ENCODE measurements around the gene FKRP. TPM values are rescaled to one million over a fixed set of nuclear protein-coding genes. Genes with fewer than 3 reads are reported as not detected.

Gene FKRP
- total RNA-seq, 1 experiment from 2014 or later = 18.0 TPM

DNA sequence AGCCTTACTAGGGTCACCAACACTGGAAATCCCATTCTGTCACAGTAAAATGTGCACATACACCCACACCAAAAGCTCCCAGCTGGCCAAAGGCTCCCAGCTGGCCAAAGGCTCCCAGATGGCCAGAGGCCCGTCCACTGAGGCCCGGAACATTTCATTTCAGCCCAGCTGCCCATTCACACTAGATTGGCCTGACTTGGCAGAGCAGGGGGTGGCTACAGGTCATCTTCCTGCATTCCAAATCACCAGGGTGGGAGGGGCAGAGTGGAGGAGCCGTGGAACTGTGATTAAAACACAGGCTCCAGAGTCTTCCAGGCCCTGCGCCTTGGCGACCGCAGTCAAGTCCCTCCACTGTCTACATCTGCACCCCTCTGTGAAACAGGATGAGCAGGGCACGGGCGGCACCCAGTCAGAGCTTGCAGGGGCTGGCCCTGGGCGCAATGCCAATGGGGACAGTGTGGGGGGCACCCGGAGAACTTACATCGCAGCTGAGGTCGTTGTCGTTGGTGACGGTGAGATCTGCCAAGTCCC, 18.8 kb upstream of the FKRP start:
- Histone ChIP-seq H3K4me3 (no peak overlapping the region), H3K36me3 (peaks cover 89% of the 10 kb centered on the region), H3K9me3 (no peaks in the 10 kb centered on the region), H3K27me3 (no peaks in the 10 kb centered on the region)
- DNase-seq = no peak

GRCh38 chr19:46727757-46728156, 18.1 kb upstream of the FKRP start:
- no peak for DNase-seq
- H3K36me3 ChIP-seq = peaks cover 89% of the 10 kb centered on the region
- H3K4me3 ChIP-seq = no peak overlapping the region
- H3K9me3 ChIP-seq = no peaks in the 10 kb centered on the region
- no peaks in the 10 kb centered on the region for H3K27me3 ChIP-seq

DNA sequence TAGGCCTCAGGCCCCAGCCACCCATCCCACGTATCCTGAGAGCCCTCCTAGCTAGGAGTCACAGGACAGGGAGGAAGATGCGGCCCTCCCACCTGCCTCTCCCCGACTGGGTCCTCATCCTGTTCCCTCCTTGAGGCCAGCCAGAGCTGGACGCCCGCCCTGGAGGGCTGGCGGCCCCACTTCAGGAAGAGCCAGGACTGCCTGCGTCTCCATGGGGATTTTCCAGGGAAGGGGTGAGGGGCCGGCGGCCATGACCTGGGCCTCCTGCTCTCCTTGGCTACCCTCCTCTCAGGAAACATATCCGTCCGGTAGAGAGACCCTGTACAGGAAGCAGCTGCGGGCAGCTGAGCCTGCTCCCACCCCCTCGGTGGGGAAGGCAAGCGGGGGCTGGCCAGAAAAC, 17.6 kb upstream of the FKRP start:
- Histone ChIP-seq H3K4me3 (no peak overlapping the region), H3K9me3 (no peaks in the 10 kb centered on the region), H3K36me3 (peaks cover 91% of the 10 kb centered on the region), H3K27me3 (no peaks in the 10 kb centered on the region)
- DNase-seq = no peak

- DNase-seq = peak; percentile 46
- Histone ChIP-seq H3K4me3 (no peak overlapping the region), H3K9me3 (no peaks in the 10 kb centered on the region), H3K36me3 (peaks cover 91% of the 10 kb centered on the region), H3K27me3 (no peaks in the 10 kb centered on the region)
Observed at GRCh38 chr19:46728693-46729339, 17.0 kb upstream of the FKRP start.

DNA sequence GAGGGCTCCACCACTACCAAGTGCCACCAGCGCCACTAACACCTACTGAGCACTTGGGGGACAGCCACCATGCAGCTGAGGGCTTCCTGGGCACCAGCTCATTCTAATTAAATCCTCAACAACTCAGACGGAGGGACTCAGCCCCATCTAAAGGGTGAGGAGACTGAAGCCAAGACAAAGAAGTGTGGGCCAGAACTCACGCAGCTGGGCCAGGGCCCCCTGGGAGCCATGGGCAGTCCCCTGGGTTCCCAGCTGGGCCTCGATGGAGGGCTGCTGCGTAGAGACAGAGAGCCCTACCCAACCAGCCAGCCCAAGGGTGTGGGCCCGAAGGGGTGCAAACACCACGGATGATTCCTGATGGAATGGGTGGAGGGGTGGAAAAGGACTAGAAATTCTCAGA, 16.2 kb upstream of the FKRP start:
- Histone ChIP-seq H3K27me3 (no peaks in the 10 kb centered on the region), H3K36me3 (peaks cover 93% of the 10 kb centered on the region), H3K4me3 (no peak overlapping the region), H3K9me3 (no peaks in the 10 kb centered on the region)
- no peak for DNase-seq

DNA sequence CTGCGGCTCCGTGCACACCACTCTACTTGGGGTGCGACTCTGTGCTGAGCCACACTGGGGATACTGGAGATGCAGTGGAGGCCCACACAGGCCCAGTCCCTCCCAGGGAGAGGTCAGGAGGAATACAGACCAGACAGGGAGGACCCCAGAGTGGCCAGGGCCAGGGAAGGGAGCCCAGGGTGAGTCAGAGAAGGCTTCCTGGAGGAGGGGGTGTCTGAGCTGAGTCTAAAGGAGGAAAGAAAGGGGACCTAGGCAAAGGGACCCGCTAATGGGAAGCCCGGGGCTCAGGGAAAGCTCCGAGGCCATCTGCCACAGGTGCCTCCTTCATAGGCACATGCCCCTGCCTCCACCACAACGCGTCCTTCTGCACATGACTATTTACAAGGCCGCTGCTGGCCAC, 15.7 kb upstream of the FKRP start:
- H3K9me3 ChIP-seq = no peaks in the 10 kb centered on the region
- peaks cover 96% of the 10 kb centered on the region for H3K36me3 ChIP-seq
- no peaks in the 10 kb centered on the region for H3K27me3 ChIP-seq
- no peak overlapping the region for H3K4me3 ChIP-seq
- DNase-seq = no peak

- Histone ChIP-seq H3K4me3 (no peak overlapping the region), H3K36me3 (peaks cover 98% of the 10 kb centered on the region), H3K27me3 (no peaks in the 10 kb centered on the region), H3K9me3 (no peaks in the 10 kb centered on the region)
- DNase-seq = no peak
Observed at GRCh38 chr19:46730595-46730994, 15.3 kb upstream of the FKRP start.

DNA sequence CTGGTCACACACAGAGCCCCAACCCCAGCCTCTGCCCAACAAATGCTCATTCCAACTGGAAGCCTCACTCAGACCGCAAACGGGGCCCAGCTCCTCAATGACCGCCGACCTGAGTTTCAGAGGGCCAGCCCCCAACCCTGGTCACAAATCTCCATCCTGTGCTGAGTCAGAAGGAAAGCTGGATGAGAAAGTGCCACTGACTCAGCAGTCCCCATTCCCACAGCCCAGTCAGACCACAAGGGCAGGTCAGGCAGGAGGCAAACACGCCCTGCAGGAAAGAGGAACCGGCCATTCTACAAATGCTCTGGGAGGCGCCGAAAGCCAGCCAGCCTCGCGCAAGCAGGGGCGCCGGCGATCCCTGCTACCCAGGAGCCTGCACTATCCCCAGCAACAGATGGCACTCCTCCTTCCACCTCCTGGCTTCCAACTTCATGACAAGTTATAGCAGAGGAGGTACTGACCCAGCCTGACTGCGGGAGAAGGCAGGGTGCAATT, 14.8 kb upstream of the FKRP start:
- peaks cover 98% of the 10 kb centered on the region for H3K36me3 ChIP-seq
- DNase-seq = peak; percentile 78
- no peaks in the 10 kb centered on the region for H3K27me3 ChIP-seq
- no peaks in the 10 kb centered on the region for H3K9me3 ChIP-seq
- H3K4me3 ChIP-seq = no peak overlapping the region

DNA sequence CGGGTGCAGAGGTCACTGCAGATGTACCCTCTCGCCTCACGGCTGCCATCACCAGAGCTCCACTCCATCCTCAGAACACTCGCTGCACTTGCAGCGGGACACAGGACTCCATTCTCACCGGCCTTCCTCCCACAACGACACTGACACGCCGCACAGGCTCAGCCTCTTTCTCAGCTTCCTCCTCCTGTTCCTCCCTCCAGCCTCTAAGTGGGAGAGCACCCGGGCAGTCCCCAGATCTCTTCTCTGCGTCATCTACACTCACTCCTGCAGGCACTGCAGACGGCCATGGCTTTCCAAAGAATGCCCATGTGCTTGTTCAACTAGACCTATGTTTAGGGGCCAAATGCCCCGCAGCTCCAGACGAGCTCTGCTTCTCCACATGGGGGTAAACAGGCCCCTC, 14.3 kb upstream of the FKRP start:
- no peak for DNase-seq
- no peaks in the 10 kb centered on the region for H3K27me3 ChIP-seq
- no peak overlapping the region for H3K4me3 ChIP-seq
- no peaks in the 10 kb centered on the region for H3K9me3 ChIP-seq
- peaks cover 98% of the 10 kb centered on the region for H3K36me3 ChIP-seq

- H3K36me3 ChIP-seq = peaks cover 96% of the 10 kb centered on the region
- no peak for DNase-seq
Observed at GRCh38 chr19:46732172-46732938, 13.5 kb upstream of the FKRP start.

DNA sequence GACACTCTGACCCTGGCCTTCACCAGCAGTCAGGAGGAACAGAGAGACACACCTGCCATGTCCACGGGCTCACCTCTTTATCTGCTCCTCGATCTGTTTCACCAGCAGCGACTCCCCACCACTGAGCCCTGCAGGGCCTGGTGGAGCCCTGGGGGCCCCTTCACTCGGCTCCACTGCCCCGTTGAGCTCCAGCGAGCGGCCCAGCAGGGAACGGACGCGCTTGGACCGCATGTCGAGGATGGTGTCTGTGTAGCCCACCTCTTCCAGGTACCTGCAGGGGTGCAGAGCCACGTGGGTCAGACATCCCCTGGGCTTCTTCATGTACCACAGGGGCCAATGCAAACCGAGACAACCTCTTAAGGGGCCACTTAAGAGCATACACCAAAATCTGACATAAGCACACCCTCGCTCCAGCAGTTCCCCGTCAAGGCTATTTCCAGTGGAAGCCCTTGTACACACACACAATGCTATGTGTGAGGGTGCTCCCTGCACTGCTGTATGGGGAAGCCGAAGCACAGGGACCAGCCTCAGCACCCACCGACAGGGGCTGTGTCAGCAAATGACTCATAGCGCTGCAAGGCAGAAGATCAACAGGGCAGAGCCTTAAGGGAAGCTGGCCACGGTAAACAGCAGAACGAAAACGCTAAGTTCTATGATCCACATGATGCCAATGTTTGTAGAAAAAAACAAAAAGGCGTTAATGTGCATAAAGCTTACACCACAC, 12.7 kb upstream of the FKRP start:
- DNase-seq = peak; percentile 32
- Histone ChIP-seq H3K9me3 (no peaks in the 10 kb centered on the region), H3K36me3 (peaks cover 96% of the 10 kb centered on the region), H3K4me3 (no peak overlapping the region), H3K27me3 (no peaks in the 10 kb centered on the region)

More at GRCh38 chr19:46732172-46732938, 13.5 kb upstream of the FKRP start:
- Histone ChIP-seq H3K9me3 (no peaks in the 10 kb centered on the region), H3K4me3 (no peak overlapping the region), H3K27me3 (no peaks in the 10 kb centered on the region)

DNA sequence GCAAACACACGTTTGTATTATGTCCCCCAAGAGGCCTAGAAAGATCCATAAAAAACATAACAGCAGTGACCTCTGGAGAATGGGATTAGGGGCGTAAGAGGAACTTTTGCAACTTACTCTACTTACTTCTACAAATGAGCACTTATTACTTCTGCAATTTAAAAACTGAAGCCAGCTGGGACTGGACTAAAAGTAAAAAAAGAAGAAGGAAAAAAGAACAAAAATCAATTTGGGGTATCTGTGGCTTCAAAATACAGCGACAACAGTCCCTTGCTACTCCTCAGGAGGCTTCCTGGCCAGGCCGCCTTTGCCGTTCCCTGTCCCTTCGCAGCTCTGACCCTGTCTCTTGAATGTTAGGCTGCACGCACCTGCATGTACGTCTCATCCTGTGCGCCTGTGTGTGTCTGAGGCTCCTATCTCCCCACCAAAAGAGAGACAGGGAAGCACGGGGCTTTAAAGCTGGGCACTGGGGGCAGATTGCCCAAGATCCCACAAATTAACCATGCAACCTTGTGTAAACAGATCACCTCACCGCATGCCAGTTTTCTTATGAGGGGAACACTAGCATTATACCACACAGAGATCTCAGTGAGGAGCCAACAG, 12.1 kb upstream of the FKRP start:
- no peak for DNase-seq
- Histone ChIP-seq H3K27me3 (no peaks in the 10 kb centered on the region), H3K36me3 (peaks cover 96% of the 10 kb centered on the region), H3K9me3 (no peaks in the 10 kb centered on the region), H3K4me3 (no peak overlapping the region)

- Histone ChIP-seq H3K36me3 (peaks cover 92% of the 10 kb centered on the region), H3K9me3 (no peaks in the 10 kb centered on the region), H3K4me3 (no peak overlapping the region), H3K27me3 (no peaks in the 10 kb centered on the region)
- DNase-seq = no peak
Observed at GRCh38 chr19:46736531-46737297, 9.1 kb upstream of the FKRP start.

- Histone ChIP-seq H3K4me3 (no peak overlapping the region), H3K9me3 (no peaks in the 10 kb centered on the region), H3K27me3 (no peaks in the 10 kb centered on the region), H3K36me3 (peaks cover 92% of the 10 kb centered on the region)
- DNase-seq = no peak
Observed at GRCh38 chr19:46737298-46737654, 8.6 kb upstream of the FKRP start.

- no peaks in the 10 kb centered on the region for H3K27me3 ChIP-seq
- no peak for DNase-seq
- H3K9me3 ChIP-seq = no peaks in the 10 kb centered on the region
- no peak overlapping the region for H3K4me3 ChIP-seq
- H3K36me3 ChIP-seq = peaks cover 90% of the 10 kb centered on the region
Observed at GRCh38 chr19:46737761-46738171, 8.1 kb upstream of the FKRP start.

DNA sequence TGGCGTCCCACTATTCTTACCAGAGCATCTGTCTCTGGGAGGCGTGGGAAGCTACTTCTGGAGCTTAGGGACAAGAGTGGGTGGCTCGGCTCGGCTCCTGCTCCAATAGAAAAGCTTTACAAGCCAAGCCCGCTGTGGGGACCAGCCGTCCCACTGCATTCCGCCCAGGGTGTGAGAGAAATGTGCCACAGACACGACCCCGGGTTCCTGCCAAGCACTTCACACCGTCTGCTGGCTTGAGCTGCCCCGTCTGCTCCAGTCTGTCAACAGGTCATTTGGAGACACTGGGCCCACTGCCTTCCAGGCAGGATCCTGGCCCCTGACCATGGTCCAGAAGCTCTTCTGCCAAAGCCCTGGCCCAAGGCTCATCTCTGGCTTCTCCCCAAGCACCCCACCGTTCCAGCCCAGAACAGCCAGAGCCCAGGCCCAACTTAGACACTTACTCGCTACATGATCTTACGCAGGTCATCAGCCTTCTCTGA, 6.5 kb upstream of the FKRP start:
- peaks cover 81% of the 10 kb centered on the region for H3K36me3 ChIP-seq
- DNase-seq = peak; percentile 33
- no peaks in the 10 kb centered on the region for H3K9me3 ChIP-seq
- H3K4me3 ChIP-seq = no peak overlapping the region
- H3K27me3 ChIP-seq = no peaks in the 10 kb centered on the region
